OCI-LY7 (cell line): ENCODE data around the gene STXBP1. TPM values are rescaled to one million over a fixed set of nuclear protein-coding genes. Genes with fewer than 3 reads are reported as not detected.

ENCODE experiments used
- BruUV-seq: library from RNA; stranded (reverse); fragments of 400-500 nt; replicated peaks from 2 replicates; lab custom pipeline; 2021; lab: Mats Ljungman, UMichigan
- CTCF ChIA-PET: fragments of 300-600 bp; sonication (Branson Sonifier 250); formaldehyde crosslinking; loops from one replicate; lab custom pipeline; 2022; ENCODE audit warnings: antibody characterized with exemption; ENCODE audit not compliant: unreplicated experiment; lab: Charles Lee
- POLR2A ChIA-PET: fragments of 300-600 bp; sonication (Branson Sonifier 250); formaldehyde crosslinking; loops from one replicate; lab custom pipeline; 2022; ENCODE audit warnings: antibody characterized with exemption; lab: Charles Lee
- DNase-seq: peaks from one replicate; pipeline ENCODE4 v3.0.0-alpha.2; 2015; ENCODE audit warnings: low spot score
- H2AFZ ChIP-seq: fragments of 200-600 bp; sonication (generic), shearing (Covaris generic); 2 replicates; pipeline ENCODE4 v1.6.1; 2014; ENCODE audit warnings: mild to moderate bottlenecking, antibody characterized with exemption, low read length, moderate library complexity
- H3K27ac ChIP-seq: fragments of 200-600 bp; sonication (generic); 2 replicates; pipeline ENCODE4 v1.5.1; 2014; ENCODE audit warnings: mixed run types, low read depth, mild to moderate bottlenecking, moderate library complexity, low read length, inconsistent platforms; ENCODE audit not compliant: poor library complexity, severe bottlenecking
- H3K36me3 ChIP-seq: fragments of 200-600 bp; sonication (generic); 2 replicates; pipeline ENCODE4 v1.6.1; 2014; ENCODE audit warnings: mild to moderate bottlenecking, antibody characterized with exemption, low read length, moderate library complexity, mixed read lengths; ENCODE audit not compliant: insufficient read depth
- H3K4me1 ChIP-seq: fragments of 200-600 bp; sonication (generic); 2 replicates; pipeline ENCODE4 v1.5.1; 2014; ENCODE audit warnings: mild to moderate bottlenecking, low read length; ENCODE audit not compliant: insufficient read depth, poor library complexity, severe bottlenecking
- H3K4me2 ChIP-seq: fragments of 200-600 bp; sonication (generic); 2 replicates; pipeline ENCODE4 v1.6.1; 2014; ENCODE audit warnings: mild to moderate bottlenecking, low read length
- H3K4me3 ChIP-seq: fragments of 200-600 bp; sonication (generic); 2 replicates; pipeline ENCODE4 v1.5.1; 2014; ENCODE audit warnings: mild to moderate bottlenecking, low read depth, low read length; ENCODE audit not compliant: poor library complexity, severe bottlenecking
- H3K79me2 ChIP-seq: fragments of 200-600 bp; sonication (generic); 2 replicates; pipeline ENCODE4 v1.6.1; 2016; ENCODE audit warnings: low read depth, mild to moderate bottlenecking, low read length, moderate library complexity, mixed read lengths; ENCODE audit not compliant: insufficient read depth
- H3K9me2 ChIP-seq: fragments of 200-600 bp; sonication (generic); 2 replicates; pipeline ENCODE4 v1.6.1; 2016; ENCODE audit warnings: mild to moderate bottlenecking, low read length, mixed read lengths; ENCODE audit not compliant: insufficient read depth
- H3K9me3 ChIP-seq: fragments of 200-600 bp; sonication (generic); 2 replicates; pipeline ENCODE4 v1.6.1; 2014; ENCODE audit warnings: mild to moderate bottlenecking, mixed run types, low read length, mixed read lengths
- H4K20me1 ChIP-seq: fragments of 200-600 bp; sonication (generic); 2 replicates; pipeline ENCODE4 v1.6.1; 2014; ENCODE audit warnings: mild to moderate bottlenecking, antibody characterized with exemption, low read length, moderate library complexity, mixed read lengths; ENCODE audit not compliant: insufficient read depth
- CTCF ChIP-seq: fragments of 200-600 bp; sonication (generic); conservative IDR thresholded peaks from 2 replicates; pipeline ENCODE4 v1.5.1; 2014; ENCODE audit warnings: mild to moderate bottlenecking, antibody characterized with exemption, low read length, moderate library complexity, mixed read lengths
- EZH2phosphoT487 ChIP-seq: fragments of 200-600 bp; sonication (generic); IDR thresholded peaks from 2 replicates; pipeline ENCODE4 v1.6.1; 2018; ENCODE audit warnings: low read depth, borderline replicate concordance, mild to moderate bottlenecking, mixed run types, antibody characterized with exemption, low read length, moderate library complexity, mixed read lengths
- intact Hi-C: fragments of 100-400 bp; cut with micrococcal nuclease; formaldehyde crosslinking; loops from one replicate; pipeline ENCODE4 v1.10.0; 2022; ENCODE audit not compliant: unreplicated experiment
- total RNA-seq, 2 experiments: library from RNA; depleted of rRNA in 1 of 2; stranded (reverse); fragments of >200 nt in 1 of 2; shearing (Covaris generic) in 1 of 2; gene quantifications; 2 replicates each; pipeline ENCODE4 v1.2.3, GENCODE V29; 2014 to 2022

Gene STXBP1
- total RNA-seq, 2 experiments from 2014 or later = 4.1 to 20.4 TPM

GRCh38 chr9:127578952-127579853 lies 32.9 kb upstream of the STXBP1 start:
- H3K79me2 ChIP-seq = no peaks in the 10 kb centered on the region
- CTCF ChIA-PET = no interaction called here
- no peaks in the 10 kb centered on the region for H4K20me1 ChIP-seq
- TF ChIP-seq CTCF = no peak
- TF ChIP-seq EZH2phosphoT487 = no peak
- intact Hi-C loops = no loop called here
- no TSS peak for BruUV-seq
- no peaks in the 10 kb centered on the region for H3K9me3 ChIP-seq
- H3K9me2 ChIP-seq = no peaks in the 10 kb centered on the region
- POLR2A ChIA-PET = interaction anchor here (1.4 kb wide), 1 partner anchor 9 kb away, joined by 3 read pairs; no protein-coding TSS in a partner anchor
- no peaks in the 10 kb centered on the region for H3K36me3 ChIP-seq
- no peak overlapping the region for H2AFZ ChIP-seq
- peaks cover 6% of the 10 kb centered on the region for H3K4me1 ChIP-seq
- no peak for DNase-seq
- no peak overlapping the region for H3K4me3 ChIP-seq
- H3K4me2 ChIP-seq = no peak overlapping the region
- no peak overlapping the region for H3K27ac ChIP-seq

- intact Hi-C loops = no loop called here
- no peak overlapping the region for H3K4me3 ChIP-seq
- BruUV-seq = no TSS peak
- H2AFZ ChIP-seq = no peak overlapping the region
- ChIA-PET CTCF (no interaction called here), POLR2A (interaction anchor here (0.7 kb wide), 1 partner anchor 341 kb away, joined by 3 read pairs; no protein-coding TSS in a partner anchor)
- H3K79me2 ChIP-seq = no peaks in the 10 kb centered on the region
- no peak for TF ChIP-seq CTCF
- no peak for TF ChIP-seq EZH2phosphoT487
- no peaks in the 10 kb centered on the region for H3K4me1 ChIP-seq
- H3K36me3 ChIP-seq = no peaks in the 10 kb centered on the region
- DNase-seq = no peak
- H4K20me1 ChIP-seq = no peaks in the 10 kb centered on the region
- H3K4me2 ChIP-seq = no peak overlapping the region
- no peaks in the 10 kb centered on the region for H3K9me2 ChIP-seq
- H3K9me3 ChIP-seq = no peaks in the 10 kb centered on the region
- no peak overlapping the region for H3K27ac ChIP-seq
Measured at GRCh38 chr9:127580366-127580765, 31.7 kb upstream of the STXBP1 start.
